HG02870 (cell line): ENCODE data around the gene PRR9.

Source experiments
- ATAC-seq: cut with Tn5 transposase; IDR thresholded peaks from one replicate; pipeline ENCODE4 v1.9.1; 2021; ENCODE audit warnings: mild to moderate bottlenecking, moderate library complexity; ENCODE audit not compliant: unreplicated experiment

Gene PRR9

GRCh38 chr1:153262462-153263157 is 45.2 kb downstream of the PRR9 start:
- no peak for ATAC-seq

GRCh38 chr1:153265457-153265856 is 48.1 kb downstream of the PRR9 start:
- ATAC-seq, result no peak
